ENCODE results near the gene AK8.

Gene AK8

DNA sequence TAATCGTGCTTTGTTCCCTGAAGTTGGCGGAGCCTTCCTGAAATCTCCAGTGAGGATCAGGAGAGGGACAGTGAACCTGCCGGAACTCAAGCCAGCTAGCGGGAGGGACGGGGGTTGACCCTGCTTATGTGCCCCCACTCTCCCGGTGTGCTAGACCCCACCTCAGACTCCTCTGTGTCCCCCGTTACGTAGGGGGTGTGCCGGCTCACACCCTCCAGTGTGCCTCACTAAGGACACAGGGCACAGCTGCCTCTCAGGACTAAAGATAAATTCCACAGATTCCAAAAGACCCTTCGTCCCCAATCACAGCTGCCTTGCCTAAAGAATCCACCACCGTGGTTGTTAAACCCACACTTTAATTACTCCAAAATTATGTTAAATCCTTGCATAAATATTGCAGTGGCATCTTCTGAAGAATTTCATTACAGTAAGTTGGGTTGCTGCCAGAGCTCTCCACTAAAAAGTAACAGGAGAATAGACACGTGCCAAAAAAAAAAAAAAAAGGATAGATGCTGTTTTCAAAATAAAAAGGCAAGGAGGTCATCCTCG, 134.1 kb downstream of the AK8 start:
- no peak for DNase-seq (ENCODE audit: low read depth in 1 of 2, low spot score in 1 of 2)
- in situ Hi-C loops (cut with HindIII; ENCODE audit: low pct_unique_long_range_greater_than_20kb, low sequenced_read_pairs) = no loop called here
- TF ChIP-seq JUND (IDR thresholded peaks at IDR 0.05; ENCODE audit: low read depth) = no peak

DNA sequence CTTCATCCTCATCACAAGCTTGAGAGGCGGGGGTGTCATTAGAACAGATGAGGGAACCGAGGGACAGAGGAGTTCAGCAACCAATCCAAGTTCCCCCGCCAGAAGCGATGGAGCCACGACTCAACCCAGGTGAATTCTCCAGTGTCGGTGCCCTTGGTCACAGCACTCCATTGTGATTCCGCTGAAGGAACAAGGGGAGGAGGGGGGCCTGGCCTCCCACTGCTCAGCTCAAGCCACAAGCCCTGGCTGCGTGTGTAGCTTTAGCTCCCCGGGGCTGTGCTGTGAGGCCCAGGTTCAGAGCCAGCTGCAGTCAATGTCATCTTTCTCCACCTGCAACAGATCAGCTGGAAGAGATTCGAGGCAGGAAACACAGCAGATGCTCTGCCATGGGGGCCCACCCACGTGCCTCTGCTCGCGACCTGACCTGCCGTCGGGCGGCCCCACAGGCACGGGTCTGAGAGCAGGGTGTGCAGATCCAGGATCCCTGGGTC, 135.2 kb downstream of the AK8 start:
- TF ChIP-seq JUND (IDR thresholded peaks at IDR 0.05; ENCODE audit: low read depth) = no peak
- no peak for DNase-seq (ENCODE audit: low read depth in 1 of 2, low spot score in 1 of 2)
- in situ Hi-C loops (cut with HindIII; ENCODE audit: low pct_unique_long_range_greater_than_20kb, low sequenced_read_pairs) = no loop called here

DNA sequence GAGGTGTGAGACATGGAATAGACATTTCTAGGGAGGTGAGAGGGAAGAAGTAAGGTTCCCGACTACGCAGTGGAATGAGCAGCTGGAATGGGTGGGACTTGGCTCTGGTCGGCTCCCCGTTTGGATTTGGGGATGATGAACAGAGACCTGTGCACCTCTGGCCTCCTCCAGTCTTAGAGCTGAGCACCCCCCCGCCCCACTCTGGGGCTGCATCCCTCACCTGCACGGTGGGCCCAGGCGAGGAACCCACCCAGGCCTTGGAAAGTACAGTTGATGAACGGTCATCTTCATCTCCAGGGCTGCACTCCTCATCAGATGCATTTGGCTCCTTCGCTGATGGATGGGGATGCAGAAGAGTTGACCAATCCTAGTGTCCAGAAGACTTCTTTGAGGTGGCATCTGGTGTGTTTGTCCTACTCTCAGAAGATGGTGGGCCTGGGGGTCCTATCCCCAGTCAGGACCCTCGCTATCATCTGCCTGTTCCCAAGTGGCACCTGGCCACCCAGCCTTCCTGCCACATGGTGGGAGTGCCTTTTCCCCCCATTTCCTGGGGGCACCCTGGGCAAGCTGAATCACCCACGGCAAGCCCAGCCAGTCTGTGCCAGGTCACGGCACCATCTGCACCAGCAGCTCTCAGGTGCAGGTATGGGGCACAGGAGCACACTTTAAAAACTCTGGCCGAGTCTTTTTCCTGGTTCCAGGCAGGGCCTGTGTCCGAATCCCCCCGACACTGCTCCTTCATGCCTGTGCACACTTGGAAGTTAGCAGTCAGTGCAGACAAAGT, 137.4 kb downstream of the AK8 start:
- no peak for TF ChIP-seq JUND (IDR thresholded peaks at IDR 0.05; ENCODE audit: low read depth)
- no peak for DNase-seq (ENCODE audit: low read depth in 1 of 2, low spot score in 1 of 2)
- in situ Hi-C loops (cut with HindIII; ENCODE audit: low pct_unique_long_range_greater_than_20kb, low sequenced_read_pairs) = no loop called here

GRCh38 chr9:132739710-132740310, 138.3 kb downstream of the AK8 start:
- in situ Hi-C loops (cut with HindIII; ENCODE audit: low pct_unique_long_range_greater_than_20kb, low sequenced_read_pairs) = no loop called here
- no peak for TF ChIP-seq JUND (IDR thresholded peaks at IDR 0.05; ENCODE audit: low read depth)
- no peak for DNase-seq (ENCODE audit: low read depth in 1 of 2, low spot score in 1 of 2)

DNA sequence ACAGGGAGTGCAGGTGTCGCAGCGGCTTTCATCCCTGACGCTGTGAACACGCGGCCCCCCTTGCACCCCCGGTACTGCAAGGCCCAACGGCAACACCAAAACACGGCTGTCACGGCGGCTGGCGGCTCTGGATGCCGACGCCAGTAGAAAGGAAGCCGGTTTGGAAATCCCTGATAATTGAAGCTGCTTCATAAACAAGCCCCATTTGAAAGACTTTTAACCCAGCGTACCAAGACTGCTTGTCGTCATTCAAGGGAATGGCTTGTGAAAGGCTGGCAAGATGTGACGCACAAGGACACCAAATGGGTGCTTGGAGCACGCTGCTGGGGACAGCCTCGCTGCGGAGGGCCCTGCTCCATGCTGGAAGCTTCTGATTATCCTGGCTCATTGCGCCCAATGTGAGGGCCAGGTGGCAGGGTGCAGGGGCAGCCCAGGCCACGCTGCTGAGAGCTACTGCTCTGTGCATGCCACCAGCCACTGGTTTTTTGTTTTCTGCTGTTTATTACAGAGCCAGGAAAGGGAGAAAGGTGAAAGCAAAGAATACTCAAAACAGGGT, 144.7 kb downstream of the AK8 start:
- DNase-seq (ENCODE audit: low read depth in 1 of 2, low spot score in 1 of 2) = no peak
- in situ Hi-C loops (cut with HindIII; ENCODE audit: low pct_unique_long_range_greater_than_20kb, low sequenced_read_pairs) = no loop called here
- no peak for TF ChIP-seq JUND (IDR thresholded peaks at IDR 0.05; ENCODE audit: low read depth)

- in situ Hi-C loops (cut with HindIII; ENCODE audit: low pct_unique_long_range_greater_than_20kb, low sequenced_read_pairs) = no loop called here
- peak in 1 of 2 experiments; percentile 51 for DNase-seq (ENCODE audit: low read depth in 1 of 2, low spot score in 1 of 2)
- no peak for TF ChIP-seq JUND (IDR thresholded peaks at IDR 0.05; ENCODE audit: low read depth)
These were observed 145.5 kb downstream of the AK8 start for GRCh38 chr9:132732326-132733259.

DNA sequence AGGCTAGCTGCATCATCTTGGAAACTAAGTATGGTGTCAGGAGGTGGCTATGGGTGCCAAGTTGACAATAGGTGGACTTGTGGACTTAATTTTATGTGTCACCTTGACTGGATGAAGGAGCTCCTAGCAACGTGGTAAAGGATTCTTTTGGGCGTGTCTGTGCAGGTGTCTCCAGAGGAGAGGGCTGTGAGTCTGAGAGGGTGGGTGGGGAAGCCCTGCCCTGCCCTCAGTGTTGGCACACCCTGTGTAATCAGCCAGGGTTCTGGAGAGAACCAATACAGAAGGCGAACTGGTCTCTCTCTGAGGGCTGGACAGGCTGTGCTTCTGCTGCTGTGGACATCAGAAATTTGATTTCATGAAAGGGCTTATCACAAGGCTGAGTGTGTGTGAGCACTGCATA, 146.9 kb downstream of the AK8 start:
- no peak for DNase-seq (ENCODE audit: low read depth in 1 of 2, low spot score in 1 of 2)
- in situ Hi-C loops (cut with HindIII; ENCODE audit: low pct_unique_long_range_greater_than_20kb, low sequenced_read_pairs) = no loop called here
- no peak for TF ChIP-seq JUND (IDR thresholded peaks at IDR 0.05; ENCODE audit: low read depth)

DNA sequence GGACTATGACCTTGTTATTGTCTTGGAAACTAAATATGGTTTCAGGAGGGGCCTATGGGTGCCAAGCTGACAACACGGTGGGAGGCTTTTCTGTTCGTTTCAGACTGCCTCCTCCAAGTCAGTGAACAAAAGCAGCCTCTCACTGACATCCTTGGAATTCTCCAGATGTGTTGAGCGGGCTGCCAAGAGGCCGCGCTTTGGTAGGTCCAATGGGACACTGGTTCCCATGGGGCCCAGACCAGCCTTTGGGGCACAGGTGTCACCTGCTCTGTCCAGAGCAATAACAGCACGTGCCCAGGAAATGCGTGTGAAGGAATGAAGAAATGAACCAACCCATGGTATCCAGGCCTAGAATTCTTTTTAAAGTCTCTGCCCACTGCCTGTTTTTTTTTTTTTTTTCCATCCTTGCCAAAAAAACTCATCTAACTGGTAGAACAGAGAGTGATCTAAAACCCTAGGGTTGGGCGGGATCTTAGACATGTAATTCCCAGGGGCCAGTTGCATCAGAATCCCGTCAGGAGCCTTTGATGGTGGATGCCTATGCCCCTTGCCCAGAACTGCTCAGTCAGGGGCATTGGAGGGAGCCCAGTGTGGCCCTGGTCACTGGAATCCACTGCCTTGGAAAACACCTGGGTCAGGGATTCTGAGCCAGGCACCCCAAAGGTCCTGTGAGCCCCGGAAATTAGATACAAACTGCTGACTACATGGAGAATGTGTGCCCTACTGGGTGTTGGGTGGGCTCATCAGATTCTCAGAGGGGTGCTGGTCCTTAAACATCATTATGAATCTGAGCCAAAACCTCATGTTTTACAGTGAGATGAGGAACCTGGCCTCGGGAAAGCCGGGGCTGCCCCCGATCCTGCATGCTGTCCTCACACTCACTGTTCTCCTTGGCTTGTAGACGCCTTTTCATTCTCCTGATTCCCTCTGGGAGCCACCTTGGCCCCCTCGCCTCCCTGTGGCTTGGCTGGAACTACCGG, 147.7 kb downstream of the AK8 start:
- TF ChIP-seq JUND (IDR thresholded peaks at IDR 0.05; ENCODE audit: low read depth) = no peak
- DNase-seq (ENCODE audit: low read depth in 1 of 2, low spot score in 1 of 2) = peak in 1 of 2 experiments; percentile 20
- in situ Hi-C loops (cut with HindIII; ENCODE audit: low pct_unique_long_range_greater_than_20kb, low sequenced_read_pairs) = no loop called here

- no peak for DNase-seq (ENCODE audit: low read depth in 1 of 2, low spot score in 1 of 2)
- in situ Hi-C loops (cut with HindIII; ENCODE audit: low pct_unique_long_range_greater_than_20kb, low sequenced_read_pairs) = no loop called here
These were observed 148.7 kb downstream of the AK8 start for GRCh38 chr9:132729235-132729890.

DNA sequence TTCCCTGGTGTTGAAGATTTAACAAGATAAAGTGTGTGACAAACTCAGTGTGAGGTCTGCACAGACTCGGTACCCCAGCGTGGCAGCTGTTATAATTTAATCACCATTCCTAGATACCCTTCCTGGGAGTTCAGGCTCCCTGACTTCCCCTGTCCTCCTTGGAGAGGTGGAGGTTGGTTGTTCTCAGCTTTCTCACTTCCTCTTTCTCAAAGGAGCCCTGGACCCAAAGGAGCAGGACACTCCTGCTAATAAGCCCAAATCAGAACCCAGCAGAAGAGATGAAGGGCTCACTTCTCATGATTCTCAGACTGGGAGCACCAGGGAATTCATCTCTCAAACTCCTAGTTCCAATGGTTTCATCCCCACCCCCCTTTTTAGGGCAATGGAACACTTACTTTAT, 149.6 kb downstream of the AK8 start:
- TF ChIP-seq JUND (IDR thresholded peaks at IDR 0.05; ENCODE audit: low read depth) = no peak
- DNase-seq (ENCODE audit: low read depth in 1 of 2, low spot score in 1 of 2) = no peak
- in situ Hi-C loops (cut with HindIII; ENCODE audit: low pct_unique_long_range_greater_than_20kb, low sequenced_read_pairs) = no loop called here

More at GRCh38 chr9:132729235-132729890, 148.7 kb downstream of the AK8 start:
- TF ChIP-seq JUND (IDR thresholded peaks at IDR 0.05; ENCODE audit: low read depth) = no peak

- TF ChIP-seq JUND (IDR thresholded peaks at IDR 0.05; ENCODE audit: low read depth) = no peak
- in situ Hi-C loops (cut with HindIII; ENCODE audit: low pct_unique_long_range_greater_than_20kb, low sequenced_read_pairs) = no loop called here
- DNase-seq (ENCODE audit: low read depth in 1 of 2, low spot score in 1 of 2) = no peak
These were observed 150.0 kb downstream of the AK8 start for GRCh38 chr9:132728071-132728470.
